GOT3 (cell line): ENCODE data around the gene TSC1.

Source experiments
- DNase-seq: peaks from one replicate; lab custom pipeline; 2025; ENCODE audit warnings: mixed read lengths; lab: John Stamatoyannopoulos, UW

The TSC1 gene

GRCh38 chr9:132888151-132888550, 56.3 kb downstream of the TSC1 start:
- DNase-seq = no peak

- no peak for DNase-seq
Measured at GRCh38 chr9:132887181-132888120, 57.0 kb downstream of the TSC1 start.

- no peak for DNase-seq
Measured at GRCh38 chr9:132886334-132886725, 58.1 kb downstream of the TSC1 start.

GRCh38 chr9:132885720-132886333, 58.6 kb downstream of the TSC1 start:
- DNase-seq = no peak

- no peak for DNase-seq
Measured at GRCh38 chr9:132883349-132884294, 60.8 kb downstream of the TSC1 start.

GRCh38 chr9:132882616-132883015, 61.8 kb downstream of the TSC1 start:
- DNase-seq = no peak

- no peak for DNase-seq
Measured at GRCh38 chr9:132881826-132882225, 62.6 kb downstream of the TSC1 start.

- DNase-seq = no peak
Measured at GRCh38 chr9:132880324-132880661, 64.1 kb downstream of the TSC1 start.

- DNase-seq = no peak
Measured at GRCh38 chr9:132879457-132880323, 64.7 kb downstream of the TSC1 start.

GRCh38 chr9:132878695-132879456, 65.5 kb downstream of the TSC1 start, which contains the start of gene SPACA9:
SPACA9 (plus strand) TSS chr9:132878898; CDS start chr9:132883948, 5,050 bp downstream.
- DNase-seq = no peak

GRCh38 chr9:132877824-132878694, 66.4 kb downstream of the TSC1 start, which contains the start of gene AK8:
AK8 (minus strand) TSS chr9:132878284; CDS start chr9:132878255, 29 bp downstream.
- peak; percentile 17 for DNase-seq

- DNase-seq = no peak
Measured at GRCh38 chr9:132877458-132877823, 67.0 kb downstream of the TSC1 start.

- DNase-seq = no peak
Measured at GRCh38 chr9:132876849-132877248, 67.6 kb downstream of the TSC1 start.

- no peak for DNase-seq
Measured at GRCh38 chr9:132875159-132875558, 69.3 kb downstream of the TSC1 start.

- DNase-seq = no peak
Measured at GRCh38 chr9:132873403-132873802, 71.0 kb downstream of the TSC1 start.

- no peak for DNase-seq
Measured at GRCh38 chr9:132869266-132869665, 75.2 kb downstream of the TSC1 start.

GRCh38 chr9:132866898-132867297, 77.5 kb downstream of the TSC1 start:
- DNase-seq = no peak

- DNase-seq = no peak
Measured at GRCh38 chr9:132864691-132865090, 79.7 kb downstream of the TSC1 start.

- DNase-seq = no peak
Measured at GRCh38 chr9:132864277-132864676, 80.1 kb downstream of the TSC1 start.
